ENCODE measurements around the gene DGKG. TPM values are rescaled to one million over a fixed set of nuclear protein-coding genes. Genes with fewer than 3 reads are reported as not detected.
A peak's percentile ranks its signal among the peaks of the same experiment; 100 is the strongest.

The DGKG gene
- total and polyA plus RNA-seq, 2 of the 8 experiments (the other 6 are each of a cell fraction or from before 2014, with no cell fraction given), result 0.30 to 0.48 TPM

- Histone ChIP-seq H3K23me2 (ENCODE audit: low read depth, low read length) (peaks cover 16% of the 10 kb centered on the region), H3K79me2 (ENCODE audit: control insufficient read depth in 1 of 2, insufficient read depth in 2 of 2, low read length in 2 of 2) (peaks cover 0 to 10% of the 10 kb centered on the region in 2 experiments; a peak in 2 of 4 replicates), H4K8ac (ENCODE audit: extremely low read depth, insufficient read depth, low read length) (no peak overlapping the region), H3K4me3 (ENCODE audit: extremely low read depth in 1 of 4, insufficient read depth in 2 of 4, low read depth in 3 of 4, low read length in 4 of 4) (no peak overlapping the region), H2BK20ac (ENCODE audit: low read length) (no peak overlapping the region), H2AK5ac (ENCODE audit: low read depth, low read length) (no peak overlapping the region), H2AFZ (ENCODE audit: low read length) (no peak overlapping the region), H2BK5ac (ENCODE audit: low read depth, low read length) (no peak overlapping the region), H3K4me1 (replicated peaks in 1 of 4; ENCODE audit: control insufficient read depth in 3 of 4, insufficient read depth in 4 of 4, low read length in 3 of 4) (peaks cover 0 to 11% (median 7%) of the 10 kb centered on the region in 4 experiments; a peak in 6 of 7 replicates), H3K27ac (ENCODE audit: low read depth, low read length) (no peak overlapping the region), H2BK120ac (replicated peaks; ENCODE audit: low read depth, low read length) (no peak overlapping the region), H3K56ac (replicated peaks; ENCODE audit: insufficient read length, low read depth, low read length) (no peak overlapping the region), H3K9me3 (ENCODE audit: insufficient read depth in 2 of 2, low read depth in 1 of 2, low read length in 1 of 2) (no peaks in the 10 kb centered on the region), H3K79me1 (ENCODE audit: low read depth, low read length) (no peaks in the 10 kb centered on the region), H4K20me1 (replicated peaks in 1 of 2; ENCODE audit: control insufficient read depth in 1 of 2, insufficient read depth in 2 of 2, low read length in 2 of 2) (peaks cover 0 to 6% of the 10 kb centered on the region in 2 experiments), H3K23ac (ENCODE audit: insufficient read length) (no peak overlapping the region), H3K36me3 (ENCODE audit: control insufficient read depth in 2 of 4, insufficient read depth in 4 of 4, low read length in 3 of 4) (no peaks in the 10 kb centered on the region; a peak in 1 of 8 replicates), H3K4ac (replicated peaks; ENCODE audit: insufficient read length, low read depth, low read length) (no peak overlapping the region), H2BK15ac (ENCODE audit: low read length) (no peak overlapping the region), H3K27me3 (replicated peaks in 1 of 4; ENCODE audit: control insufficient read depth in 3 of 4, extremely low read depth in 1 of 4, insufficient read depth in 3 of 4, low read length in 3 of 4) (peaks cover 34 to 75% (median 56%) of the 10 kb centered on the region in 4 experiments), H3K9ac (replicated peaks in 1 of 4; ENCODE audit: extremely low read depth in 1 of 4, low read depth in 3 of 4, low read length in 3 of 4) (no peak overlapping the region), H4K91ac (replicated peaks; ENCODE audit: insufficient read length, low read length) (no peak overlapping the region), H2BK12ac (ENCODE audit: low read depth, low read length) (0 out of 2 replicates have a peak overlapping the region, but pooled peaks have one; percentile 46), H3K18ac (ENCODE audit: extremely low read depth, low read length) (no peak overlapping the region), H4K5ac (ENCODE audit: insufficient read length, low read depth, low read length) (no peak overlapping the region), H3K14ac (ENCODE audit: insufficient read length) (no peak overlapping the region), H3K4me2 (ENCODE audit: insufficient read depth in 1 of 2, low read depth in 2 of 2, low read length in 2 of 2) (peak overlapping the region in 1 of 2 experiments; percentile 90; a peak in 1 of 4 replicates)
- WGBS, 2 experiments (ENCODE audit: extremely low coverage in 1 of 2, insufficient coverage in 1 of 2, insufficient read length in 1 of 2, insufficient replicate concordance in 2 of 2, low coverage in 1 of 2, low lambda C conversion rate in 2 of 2, missing lambda C conversion rate in 1 of 2), result 84% methylated on average over 12 of the region's 12 CpGs; no CpG with 5 or more reads in 1 of the 2 experiments
- DNase-seq (ENCODE audit: low read depth in 1 of 2, low spot score in 2 of 2), result no peak
- ChIA-PET CTCF (ENCODE audit: partially characterized antibody) (interaction anchor here (0.8 to 1.4 kb wide), 4 partner anchors 14 to 131 kb away, joined by 3 to 4 read pairs (median 4); no protein-coding TSS in a partner anchor), POLR2A (ENCODE audit: partially characterized antibody) (interaction anchor here (1.2 to 4.0 kb wide), 5 partner anchors 9 to 83 kb away, joined by 3 to 56 read pairs (median 24); no protein-coding TSS in a partner anchor)
- FAIRE-seq, result no peak
- no peak for TF ChIP-seq JUN (IDR thresholded peaks at IDR 0.05; ENCODE audit: low read depth, low read length)
- TF ChIP-seq TBP (IDR thresholded peaks at IDR 0.05; ENCODE audit: low read depth, low read length), result no peak
- TF ChIP-seq RBBP5 (IDR thresholded peaks at IDR 0.05; ENCODE audit: borderline replicate concordance, low read depth, low read length), result no peak
- no peak for TF ChIP-seq BRCA1 (IDR thresholded peaks at IDR 0.05; ENCODE audit: low read depth, low read length)
- TF ChIP-seq ZNF274 (IDR thresholded peaks at IDR 0.05; ENCODE audit: borderline replicate concordance, extremely low read depth, low read length), result no peak
- no peak for TF ChIP-seq SP1 (IDR thresholded peaks at IDR 0.05; ENCODE audit: low read depth, low read length)
- no peak for TF ChIP-seq NANOG (IDR thresholded peaks at IDR 0.05; ENCODE audit: insufficient read depth, low read depth, low read length, poor library complexity, severe bottlenecking)
- no peak for TF ChIP-seq EP300 (IDR thresholded peaks at IDR 0.05; ENCODE audit: borderline replicate concordance in 1 of 2, low read depth in 2 of 2, low read length in 2 of 2)
- no peak for TF ChIP-seq ATF3 (IDR thresholded peaks at IDR 0.05; ENCODE audit: insufficient read depth, low read depth, low read length)
- TF ChIP-seq CREB1 (IDR thresholded peaks at IDR 0.05), result no peak
Observed at GRCh38 chr3:186110975-186111974, 250.8 kb downstream of the DGKG start.
